GM19397 (cell line): Measurements from ENCODE around the gene SPTBN2.

Experiments
- ATAC-seq: cut with Tn5 transposase; IDR thresholded peaks from one replicate; pipeline ENCODE4 v1.9.1; 2021; ENCODE audit warnings: mild to moderate bottlenecking, moderate library complexity; ENCODE audit not compliant: unreplicated experiment

The SPTBN2 gene

GRCh38 chr11:66686100-66686785, 42.8 kb downstream of the SPTBN2 start:
- ATAC-seq, result no peak

GRCh38 chr11:66685276-66686099, 43.5 kb downstream of the SPTBN2 start:
- no peak for ATAC-seq

- ATAC-seq, result no peak
These were observed 44.4 kb downstream of the SPTBN2 start for GRCh38 chr11:66684635-66685034.

GRCh38 chr11:66683877-66684276, 45.1 kb downstream of the SPTBN2 start:
- ATAC-seq, result no peak

- no peak for ATAC-seq
These were observed 47.9 kb downstream of the SPTBN2 start for GRCh38 chr11:66680966-66681645.

GRCh38 chr11:66677599-66678375, 51.2 kb downstream of the SPTBN2 start, which contains the start of gene RBM4B:
RBM4B (minus strand) TSS chr11:66677887; CDS start chr11:66677079, 808 bp downstream.
- peak; percentile 90 for ATAC-seq

GRCh38 chr11:66676931-66677598, 52.0 kb downstream of the SPTBN2 start:
- ATAC-seq, result no peak

- ATAC-seq, result no peak
These were observed 52.6 kb downstream of the SPTBN2 start for GRCh38 chr11:66676282-66676919.

- ATAC-seq, result no peak
These were observed 53.9 kb downstream of the SPTBN2 start for GRCh38 chr11:66674964-66675602.

- ATAC-seq, result no peak
These were observed 58.2 kb downstream of the SPTBN2 start for GRCh38 chr11:66670816-66671215.

GRCh38 chr11:66665369-66665768, 63.6 kb downstream of the SPTBN2 start:
- ATAC-seq, result no peak

GRCh38 chr11:66663741-66664296, 65.2 kb downstream of the SPTBN2 start:
- ATAC-seq, result no peak

GRCh38 chr11:66659763-66660162, 69.3 kb downstream of the SPTBN2 start:
- ATAC-seq, result no peak

- no peak for ATAC-seq
These were observed 75.9 kb downstream of the SPTBN2 start for GRCh38 chr11:66653123-66653522.

- ATAC-seq, result no peak
These were observed 76.4 kb downstream of the SPTBN2 start for GRCh38 chr11:66652651-66653050.

GRCh38 chr11:66651016-66651415, 78.0 kb downstream of the SPTBN2 start:
- no peak for ATAC-seq

- ATAC-seq, result no peak
These were observed 79.1 kb downstream of the SPTBN2 start for GRCh38 chr11:66649903-66650302.

GRCh38 chr11:66646828-66647227, 82.2 kb downstream of the SPTBN2 start:
- ATAC-seq, result no peak
